NCI-H2227 (cell line): Measurements from ENCODE around the gene WDR11.
"Not testable (repeated sequence)": the region's sequence is repeated elsewhere in the genome, so short reads cannot be mapped to it uniquely, and the experiment has no call there.

Experiments
- DNase-seq: peaks from one replicate; lab custom pipeline; 2025; ENCODE audit not compliant: unreplicated experiment; lab: John Stamatoyannopoulos, UW

Gene WDR11

GRCh38 chr10:120838941-120839340 lies 12.2 kb upstream of the WDR11 start:
- no peak for DNase-seq

GRCh38 chr10:120841522-120842189 lies 9.5 kb upstream of the WDR11 start:
- no peak for DNase-seq

- DNase-seq = no peak
Measured at GRCh38 chr10:120854388-120854787, 3.2 kb downstream of the WDR11 start.

DNA sequence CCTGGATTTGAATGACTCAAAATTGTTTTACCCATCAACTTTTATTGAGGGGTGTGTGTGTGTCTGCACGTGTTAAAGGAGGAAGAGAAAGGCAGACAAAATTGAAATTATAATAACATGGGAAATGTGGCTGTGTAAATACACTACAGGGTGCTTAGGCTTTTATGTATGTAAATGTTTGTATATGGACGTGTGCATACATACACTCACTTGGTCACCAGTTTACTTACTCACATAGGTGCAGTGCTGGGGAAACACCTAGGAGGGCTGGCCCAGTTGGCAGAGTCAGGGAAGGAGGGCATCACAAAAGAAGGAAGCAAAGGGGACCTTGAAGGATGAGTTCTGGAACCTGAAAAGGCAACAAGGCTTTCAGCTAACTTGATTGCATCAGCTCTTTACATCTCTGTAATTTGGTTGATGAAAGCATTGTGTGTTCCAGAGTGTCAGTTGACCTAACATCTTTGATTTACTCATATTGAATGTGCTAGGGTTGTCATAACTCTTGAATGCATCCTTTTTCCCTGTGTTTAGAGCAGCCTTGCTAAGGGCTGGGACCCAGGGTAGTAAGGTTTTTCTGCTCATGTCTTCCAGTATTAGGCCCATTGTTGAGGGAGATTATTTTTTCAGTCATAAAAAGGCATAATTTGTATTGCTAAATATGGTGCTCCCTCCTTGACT lies 10.2 kb downstream of the WDR11 start:
- no peak for DNase-seq

GRCh38 chr10:120873741-120874140 lies 22.6 kb downstream of the WDR11 start:
- no peak for DNase-seq

GRCh38 chr10:120883071-120883470 lies 31.9 kb downstream of the WDR11 start:
- DNase-seq = no peak

DNA sequence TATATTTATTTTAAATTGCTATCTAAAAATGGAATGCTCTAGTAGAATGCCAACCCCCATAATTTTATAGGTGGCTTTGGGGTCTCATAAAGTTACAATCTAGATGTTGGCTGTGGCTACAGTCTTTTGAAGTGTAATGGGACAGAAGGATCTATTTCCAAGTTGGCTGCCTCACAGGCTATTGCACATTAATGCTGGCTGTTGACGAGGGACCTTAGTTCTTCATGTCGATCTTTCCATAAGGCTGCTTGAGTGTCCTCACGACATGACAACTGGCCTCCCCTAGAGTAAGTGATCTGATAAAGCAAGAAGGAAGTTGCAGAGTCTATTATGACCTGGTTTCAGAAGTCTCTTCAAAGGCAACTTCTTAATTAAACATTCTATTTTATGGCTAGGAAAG lies 36.3 kb downstream of the WDR11 start:
- DNase-seq = no peak

- no peak for DNase-seq
Measured at GRCh38 chr10:120891365-120891764, 40.2 kb downstream of the WDR11 start.

- DNase-seq = no peak
Measured at GRCh38 chr10:120894556-120894955, 43.4 kb downstream of the WDR11 start.

DNA sequence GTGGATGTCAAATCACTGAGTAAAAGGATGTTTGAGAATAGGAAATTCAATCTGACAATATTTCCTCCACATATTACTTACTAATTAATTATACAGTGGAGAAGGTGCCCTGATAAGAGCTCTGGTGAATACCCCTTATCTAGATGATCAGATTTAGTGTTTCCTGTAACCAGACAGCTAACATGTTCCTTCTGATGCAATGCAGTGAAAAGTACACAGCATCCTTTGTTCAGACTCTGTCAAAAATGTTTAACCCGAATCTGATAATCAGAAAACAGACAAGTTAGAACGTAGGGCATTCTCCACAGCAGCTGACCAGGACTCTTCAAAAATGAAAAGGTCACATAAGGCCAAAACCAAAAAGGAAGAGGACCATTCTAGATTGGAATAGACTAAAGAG lies 46.2 kb downstream of the WDR11 start:
- DNase-seq = no peak

GRCh38 chr10:120905268-120905667 lies 54.1 kb downstream of the WDR11 start:
- no peak for DNase-seq

DNA sequence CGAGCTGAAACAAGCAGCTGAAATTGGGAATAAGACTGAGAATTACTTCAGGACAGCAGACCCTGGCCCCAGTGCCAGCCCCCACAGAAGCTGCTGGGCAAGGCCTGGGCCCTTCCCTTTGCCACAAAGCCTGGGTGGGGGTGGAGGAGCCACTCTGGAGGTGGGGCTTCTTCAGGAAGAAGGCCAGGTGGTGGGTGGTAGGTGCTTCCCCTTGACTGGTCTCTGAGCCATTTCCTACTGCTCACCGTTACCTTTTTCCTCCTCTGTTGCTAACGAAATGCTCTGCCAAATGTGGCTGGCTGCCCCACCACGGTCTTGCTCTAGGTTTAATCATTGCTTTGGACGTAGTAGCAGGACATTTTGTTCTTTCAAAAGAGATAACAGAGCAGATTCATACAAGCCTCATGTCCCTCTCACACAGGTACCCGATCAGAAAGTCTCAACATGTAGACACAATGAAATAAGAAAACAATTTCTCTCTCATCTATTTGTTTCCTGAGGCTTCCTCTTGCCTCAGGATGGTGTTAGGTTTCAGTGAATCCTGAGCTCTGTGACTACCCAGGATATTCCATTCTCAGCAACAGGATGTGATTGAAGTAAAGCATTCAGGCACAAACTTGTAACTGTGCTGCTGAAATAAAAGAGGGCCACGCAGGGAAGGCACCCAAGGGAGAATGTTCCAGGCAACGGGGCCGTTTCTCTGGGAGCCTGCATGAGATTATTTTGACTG lies 66.5 kb downstream of the WDR11 start:
- DNase-seq = no peak

GRCh38 chr10:120923886-120924285 lies 72.7 kb downstream of the WDR11 start:
- not testable (repeated sequence) for DNase-seq

- no peak for DNase-seq
Measured at GRCh38 chr10:120926611-120927010, 75.4 kb downstream of the WDR11 start.

DNA sequence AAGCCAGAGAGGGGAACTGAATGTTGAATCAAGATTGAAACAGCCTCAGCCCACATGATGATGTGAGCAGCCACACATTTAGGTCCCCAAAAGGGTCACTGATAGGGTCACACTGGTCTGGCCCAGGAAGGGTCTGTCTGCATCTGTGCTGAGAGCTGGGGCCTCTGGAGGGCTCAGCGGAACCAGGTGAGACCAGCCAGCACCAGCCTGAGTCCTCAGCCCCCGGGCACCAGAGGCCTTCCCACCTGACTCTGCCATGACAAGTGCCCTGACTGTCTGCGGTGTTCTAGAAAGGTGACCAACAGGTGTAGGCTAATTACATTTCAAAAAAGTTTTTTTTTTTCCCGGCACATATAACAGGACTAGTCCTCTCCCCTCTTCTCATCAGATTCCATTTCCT lies 76.2 kb downstream of the WDR11 start:
- no peak for DNase-seq

DNA sequence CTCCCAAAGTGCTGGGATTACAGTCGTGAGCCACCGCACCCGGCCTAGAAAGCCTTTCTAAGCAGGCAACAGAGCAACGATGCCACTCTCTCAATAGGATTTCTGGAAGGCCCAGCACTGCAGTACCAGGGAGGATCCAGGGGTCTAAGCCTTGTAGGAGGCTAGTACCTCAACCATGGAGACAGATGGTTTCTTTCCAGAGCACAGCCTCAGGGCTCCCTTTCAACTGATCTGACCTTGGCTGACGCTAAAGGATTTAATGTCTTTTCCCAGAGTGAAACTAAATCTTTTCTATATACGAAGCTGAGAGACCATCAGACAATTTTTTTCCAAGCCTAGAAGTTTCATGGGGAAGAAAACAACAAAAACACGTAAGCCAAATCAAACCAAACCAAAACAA lies 78.0 kb downstream of the WDR11 start:
- no peak for DNase-seq

DNA sequence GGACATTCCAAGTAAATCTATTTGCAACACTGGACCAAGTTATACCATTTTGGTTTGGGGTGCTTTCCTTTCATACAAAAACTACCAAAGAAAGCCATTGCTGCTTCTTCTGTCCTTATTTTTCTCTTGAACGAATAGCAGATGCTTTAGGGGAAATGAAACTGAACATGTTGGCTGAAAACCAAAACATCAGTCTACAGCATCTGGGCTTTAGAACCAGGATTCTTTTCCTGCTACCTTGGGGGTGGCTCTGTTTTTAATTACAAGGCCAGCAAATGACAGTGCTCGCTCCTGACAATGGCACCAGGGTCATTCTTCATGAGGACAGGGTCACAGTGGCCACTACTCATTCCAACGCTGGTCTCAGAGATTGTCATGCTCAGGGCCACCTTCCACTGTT lies 80.3 kb downstream of the WDR11 start:
- DNase-seq = no peak

GRCh38 chr10:120931999-120932398 lies 80.8 kb downstream of the WDR11 start:
- no peak for DNase-seq

DNA sequence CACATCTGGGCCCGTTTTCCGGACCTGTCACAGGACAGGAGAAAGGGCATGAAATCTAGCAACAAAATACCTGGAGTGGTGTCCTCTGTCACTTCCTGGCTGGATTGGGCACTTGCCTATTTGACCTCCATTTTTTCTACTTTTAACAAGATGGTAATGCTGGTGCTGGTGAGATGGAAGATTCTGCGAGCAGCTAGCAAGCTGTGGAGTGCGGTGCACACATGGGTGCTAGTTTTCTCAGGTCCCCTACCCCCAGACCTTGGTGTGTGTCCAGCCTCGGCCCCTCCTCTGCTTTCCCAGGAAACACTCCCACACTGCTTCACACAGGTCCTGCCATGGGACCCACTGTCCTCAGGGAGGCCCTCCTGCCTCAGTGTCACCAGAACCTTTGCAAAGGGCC lies 87.7 kb downstream of the WDR11 start:
- no peak for DNase-seq

- DNase-seq = no peak
Measured at GRCh38 chr10:120940299-120940900, 89.2 kb downstream of the WDR11 start.

DNA sequence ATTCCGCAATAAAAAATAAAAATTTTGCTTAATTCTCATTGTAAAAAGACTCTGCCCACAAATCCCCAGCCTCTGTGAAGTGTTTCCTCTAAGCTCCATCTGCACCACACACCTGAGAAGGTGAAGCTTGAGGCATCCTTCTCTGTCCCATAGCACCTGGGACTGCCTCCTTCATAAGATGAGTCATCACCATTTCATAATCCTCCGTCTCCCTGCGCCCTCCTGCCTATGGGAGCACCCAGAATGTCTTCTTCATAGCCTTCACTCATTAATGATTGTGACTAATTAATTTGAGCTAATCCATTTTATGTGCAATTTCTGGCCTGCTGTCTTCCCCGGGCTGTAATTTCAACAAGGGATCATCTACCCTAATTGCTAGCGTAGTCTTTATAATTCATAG lies 90.3 kb downstream of the WDR11 start:
- DNase-seq = no peak
